HEK293 (cell line): Measurements from ENCODE around the gene WHRN.

Experiments
- PRDM1 ChIP-seq: fragments of 450-650 bp; formaldehyde crosslinking; IDR thresholded peaks from 2 replicates; pipeline ENCODE4; 2016; ENCODE audit warnings: missing biosample characterization, missing genetic modification characterization
- ZNF202 ChIP-seq: fragments of 450-650 bp; formaldehyde crosslinking; IDR thresholded peaks from 2 replicates; pipeline ENCODE4 v1.5.1; 2016; ENCODE audit warnings: missing biosample characterization, missing genetic modification characterization, borderline replicate concordance
- TF ChIP-seq, protein P1 (sequence below): fragments of 450-650 bp; formaldehyde crosslinking; IDR thresholded peaks from 2 replicates; pipeline ENCODE4 v1.5.1; 2016; ENCODE audit warnings: missing biosample characterization, missing genetic modification characterization
- TF ChIP-seq, protein P2 (sequence below): fragments of 450-650 bp; formaldehyde crosslinking; IDR thresholded peaks from 2 replicates; pipeline ENCODE4 v1.5.1; 2016; ENCODE audit warnings: missing biosample characterization, missing genetic modification characterization

DNA sequence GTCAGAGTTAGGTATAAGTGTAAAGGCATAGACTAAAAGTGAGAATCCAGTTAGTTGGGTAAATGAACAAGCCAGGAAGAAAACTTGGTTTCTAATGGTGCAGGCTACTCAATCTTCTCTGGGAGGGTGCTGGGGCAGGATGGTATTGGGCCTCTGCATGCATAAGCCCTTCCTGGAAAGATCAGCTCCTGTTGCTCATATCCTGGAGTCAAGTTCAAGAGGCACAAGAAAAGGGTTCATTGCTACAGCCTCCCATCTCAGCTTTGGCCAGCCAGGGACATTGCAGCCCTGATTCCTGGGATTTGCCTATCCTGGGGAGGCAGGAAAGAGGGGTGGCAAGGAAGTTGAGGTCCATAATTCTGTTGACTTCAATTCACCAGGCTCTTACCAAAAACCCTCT, 41.6 kb upstream of the WHRN start:
- TF ChIP-seq, protein P1, sequence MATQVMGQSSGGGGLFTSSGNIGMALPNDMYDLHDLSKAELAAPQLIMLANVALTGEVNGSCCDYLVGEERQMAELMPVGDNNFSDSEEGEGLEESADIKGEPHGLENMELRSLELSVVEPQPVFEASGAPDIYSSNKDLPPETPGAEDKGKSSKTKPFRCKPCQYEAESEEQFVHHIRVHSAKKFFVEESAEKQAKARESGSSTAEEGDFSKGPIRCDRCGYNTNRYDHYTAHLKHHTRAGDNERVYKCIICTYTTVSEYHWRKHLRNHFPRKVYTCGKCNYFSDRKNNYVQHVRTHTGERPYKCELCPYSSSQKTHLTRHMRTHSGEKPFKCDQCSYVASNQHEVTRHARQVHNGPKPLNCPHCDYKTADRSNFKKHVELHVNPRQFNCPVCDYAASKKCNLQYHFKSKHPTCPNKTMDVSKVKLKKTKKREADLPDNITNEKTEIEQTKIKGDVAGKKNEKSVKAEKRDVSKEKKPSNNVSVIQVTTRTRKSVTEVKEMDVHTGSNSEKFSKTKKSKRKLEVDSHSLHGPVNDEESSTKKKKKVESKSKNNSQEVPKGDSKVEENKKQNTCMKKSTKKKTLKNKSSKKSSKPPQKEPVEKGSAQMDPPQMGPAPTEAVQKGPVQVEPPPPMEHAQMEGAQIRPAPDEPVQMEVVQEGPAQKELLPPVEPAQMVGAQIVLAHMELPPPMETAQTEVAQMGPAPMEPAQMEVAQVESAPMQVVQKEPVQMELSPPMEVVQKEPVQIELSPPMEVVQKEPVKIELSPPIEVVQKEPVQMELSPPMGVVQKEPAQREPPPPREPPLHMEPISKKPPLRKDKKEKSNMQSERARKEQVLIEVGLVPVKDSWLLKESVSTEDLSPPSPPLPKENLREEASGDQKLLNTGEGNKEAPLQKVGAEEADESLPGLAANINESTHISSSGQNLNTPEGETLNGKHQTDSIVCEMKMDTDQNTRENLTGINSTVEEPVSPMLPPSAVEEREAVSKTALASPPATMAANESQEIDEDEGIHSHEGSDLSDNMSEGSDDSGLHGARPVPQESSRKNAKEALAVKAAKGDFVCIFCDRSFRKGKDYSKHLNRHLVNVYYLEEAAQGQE = no peak
- no peak for TF ChIP-seq PRDM1
- TF ChIP-seq ZNF202 (tag by site-specific recombination) = no peak
- TF ChIP-seq, protein P2, sequence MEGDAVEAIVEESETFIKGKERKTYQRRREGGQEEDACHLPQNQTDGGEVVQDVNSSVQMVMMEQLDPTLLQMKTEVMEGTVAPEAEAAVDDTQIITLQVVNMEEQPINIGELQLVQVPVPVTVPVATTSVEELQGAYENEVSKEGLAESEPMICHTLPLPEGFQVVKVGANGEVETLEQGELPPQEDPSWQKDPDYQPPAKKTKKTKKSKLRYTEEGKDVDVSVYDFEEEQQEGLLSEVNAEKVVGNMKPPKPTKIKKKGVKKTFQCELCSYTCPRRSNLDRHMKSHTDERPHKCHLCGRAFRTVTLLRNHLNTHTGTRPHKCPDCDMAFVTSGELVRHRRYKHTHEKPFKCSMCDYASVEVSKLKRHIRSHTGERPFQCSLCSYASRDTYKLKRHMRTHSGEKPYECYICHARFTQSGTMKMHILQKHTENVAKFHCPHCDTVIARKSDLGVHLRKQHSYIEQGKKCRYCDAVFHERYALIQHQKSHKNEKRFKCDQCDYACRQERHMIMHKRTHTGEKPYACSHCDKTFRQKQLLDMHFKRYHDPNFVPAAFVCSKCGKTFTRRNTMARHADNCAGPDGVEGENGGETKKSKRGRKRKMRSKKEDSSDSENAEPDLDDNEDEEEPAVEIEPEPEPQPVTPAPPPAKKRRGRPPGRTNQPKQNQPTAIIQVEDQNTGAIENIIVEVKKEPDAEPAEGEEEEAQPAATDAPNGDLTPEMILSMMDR (tag by site-specific recombination) = no peak
